ENCODE data around the gene KCNJ4.

The KCNJ4 gene

DNA sequence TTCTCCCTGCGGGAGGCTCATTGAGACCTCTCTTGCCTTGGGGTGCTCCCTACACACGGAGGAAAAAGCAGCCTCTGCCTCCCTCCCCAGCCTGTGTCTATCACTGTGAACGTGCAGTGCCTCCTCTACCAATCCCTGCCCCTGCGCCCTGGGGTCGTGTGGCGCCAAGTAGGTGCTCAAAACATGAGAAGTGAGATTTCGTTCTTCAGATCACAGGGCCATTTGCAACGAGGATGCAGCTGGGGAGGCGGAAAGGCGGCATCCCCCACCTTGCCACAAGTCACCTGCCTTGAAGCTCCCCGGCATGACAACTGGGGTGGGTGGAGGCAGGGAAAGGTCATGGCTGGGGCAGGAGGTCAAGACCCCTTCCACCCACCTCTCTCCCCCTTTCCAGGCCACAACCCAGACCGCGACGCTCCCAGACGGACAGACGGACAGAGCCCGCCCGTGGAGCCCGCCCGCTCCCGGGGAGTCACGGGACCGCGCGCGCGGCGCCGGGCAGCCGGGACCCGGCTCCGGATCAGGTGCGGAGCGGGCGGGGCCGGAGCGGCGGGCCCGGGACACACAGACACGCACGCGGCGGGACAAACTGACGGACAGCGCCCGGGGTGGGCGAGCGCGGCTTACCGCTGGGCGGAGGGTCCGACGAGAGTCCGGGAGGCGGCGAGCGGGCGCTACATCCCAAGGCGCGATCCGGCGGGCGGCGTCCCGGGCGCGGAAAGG is 485 bp downstream of the KCNJ4 start:
- no peak for DNase-seq (ENCODE audit: low spot score)
- ChIA-PET CTCF (no interaction called here), POLR2A (ENCODE audit: low non-redundant PET) (no interaction called here)
- H3K27ac ChIP-seq, result no peak overlapping the region
- TF ChIP-seq CTCF (conservative IDR thresholded peaks at IDR 0.05; ENCODE audit: low read depth), result no peak

GRCh38 chr22:38453996-38454352 is 1.0 kb downstream of the KCNJ4 start:
- no peak overlapping the region for H3K27ac ChIP-seq
- DNase-seq (ENCODE audit: low spot score), result no peak
- ChIA-PET POLR2A (ENCODE audit: low non-redundant PET) (no interaction called here), CTCF (no interaction called here)
- TF ChIP-seq CTCF (conservative IDR thresholded peaks at IDR 0.05; ENCODE audit: low read depth), result no peak

GRCh38 chr22:38453066-38453672 is 1.8 kb downstream of the KCNJ4 start:
- no peak for DNase-seq (ENCODE audit: low spot score)
- no peak for TF ChIP-seq CTCF (conservative IDR thresholded peaks at IDR 0.05; ENCODE audit: low read depth)
- no peak overlapping the region for H3K27ac ChIP-seq
- ChIA-PET CTCF (no interaction called here), POLR2A (ENCODE audit: low non-redundant PET) (no interaction called here)

- ChIA-PET POLR2A (ENCODE audit: low non-redundant PET) (no interaction called here), CTCF (no interaction called here)
Measured at GRCh38 chr22:38452373-38453065, 2.5 kb downstream of the KCNJ4 start.

GRCh38 chr22:38451864-38452263 is 3.1 kb downstream of the KCNJ4 start:
- CTCF ChIA-PET, result interaction anchor here (0.7 kb wide), 1 partner anchor 23 kb away, joined by 3 read pairs; no protein-coding TSS in a partner anchor
- TF ChIP-seq CTCF (conservative IDR thresholded peaks at IDR 0.05; ENCODE audit: low read depth), result no peak
- no peak overlapping the region for H3K27ac ChIP-seq
- POLR2A ChIA-PET (ENCODE audit: low non-redundant PET), result no interaction called here
- DNase-seq (ENCODE audit: low spot score), result no peak

More at GRCh38 chr22:38452373-38453065, 2.5 kb downstream of the KCNJ4 start:
- no peak for DNase-seq (ENCODE audit: low spot score)
- no peak overlapping the region for H3K27ac ChIP-seq
- TF ChIP-seq CTCF (conservative IDR thresholded peaks at IDR 0.05; ENCODE audit: low read depth), result no peak

- ChIA-PET CTCF (interaction anchor here (0.7 kb wide), 1 partner anchor 24 kb away, joined by 3 read pairs; no protein-coding TSS in a partner anchor), POLR2A (ENCODE audit: low non-redundant PET) (no interaction called here)
- H3K27ac ChIP-seq, result peak overlapping the region; percentile 14; the same call in 1 of the 2 replicates
- no peak for DNase-seq (ENCODE audit: low spot score)
- TF ChIP-seq CTCF (conservative IDR thresholded peaks at IDR 0.05; ENCODE audit: low read depth), result no peak
Measured at GRCh38 chr22:38451404-38451803, 3.6 kb downstream of the KCNJ4 start.

Measured in RWPE1 (cell line).